Loucy (cell line): Measurements from ENCODE around the gene KATNAL1.

Experiments used
- H2AFZ ChIP-seq: fragments of 200-600 bp; sonication (generic); 2 replicates; pipeline ENCODE4 v1.6.0; 2016; ENCODE audit warnings: antibody characterized with exemption, mild to moderate bottlenecking, low read length, moderate library complexity
- H3F3A ChIP-seq: fragments of 200-600 bp; 2 replicates; pipeline ENCODE4 v1.6.0; 2016; ENCODE audit warnings: antibody characterized with exemption, low read depth, mild to moderate bottlenecking
- H3K27me3 ChIP-seq: fragments of 200-600 bp; sonication (generic); 2 replicates; pipeline ENCODE4 v1.6.1; 2014; ENCODE audit warnings: low read length, mild to moderate bottlenecking; ENCODE audit not compliant: insufficient read depth, poor library complexity, severe bottlenecking
- H3K36me3 ChIP-seq: fragments of 200-600 bp; sonication (generic); 2 replicates; pipeline ENCODE4 v1.6.1; 2016; ENCODE audit warnings: low read length; ENCODE audit not compliant: insufficient read depth
- H3K4me1 ChIP-seq: fragments of 200-600 bp; sonication (generic); 2 replicates; pipeline ENCODE4 v1.5.1; 2014; ENCODE audit warnings: low read length, mild to moderate bottlenecking; ENCODE audit not compliant: insufficient read depth, poor library complexity, severe bottlenecking
- H3K4me2 ChIP-seq: fragments of 200-600 bp; sonication (generic); 2 replicates; pipeline ENCODE4 v1.6.0; 2014; ENCODE audit warnings: antibody characterized with exemption, low read length, low read depth, mild to moderate bottlenecking; ENCODE audit not compliant: poor library complexity, severe bottlenecking
- H3K4me3 ChIP-seq: fragments of 200-600 bp; sonication (generic); 2 replicates; pipeline ENCODE4 v1.5.1; 2014; ENCODE audit warnings: low read length, mild to moderate bottlenecking, mixed read lengths; ENCODE audit not compliant: poor library complexity, severe bottlenecking
- H3K79me2 ChIP-seq: fragments of 200-600 bp; sonication (generic); 2 replicates; pipeline ENCODE4 v1.6.1; 2014; ENCODE audit warnings: low read length; ENCODE audit not compliant: insufficient read depth
- H3K9ac ChIP-seq: fragments of 200-600 bp; sonication (generic); 2 replicates; pipeline ENCODE4 v1.6.0; 2014; ENCODE audit warnings: mild to moderate bottlenecking, low read depth, low read length, moderate library complexity; ENCODE audit not compliant: poor library complexity, severe bottlenecking
- H3K9me2 ChIP-seq: fragments of 200-600 bp; sonication (generic); replicated peaks from 2 replicates; pipeline ENCODE4 v1.6.1; 2016; ENCODE audit warnings: low read depth, low read length, mixed read lengths
- H3K9me3 ChIP-seq: fragments of 200-600 bp; sonication (generic); 2 replicates; pipeline ENCODE4 v1.6.1; 2014; ENCODE audit warnings: mild to moderate bottlenecking, antibody characterized with exemption, low read length, low read depth; ENCODE audit not compliant: insufficient read depth
- H4K20me1 ChIP-seq: fragments of 200-600 bp; sonication (generic); 2 replicates; pipeline ENCODE4 v1.6.0; 2014; ENCODE audit warnings: antibody characterized with exemption, low read length, mild to moderate bottlenecking; ENCODE audit not compliant: insufficient read depth, poor library complexity, severe bottlenecking
- CTCF ChIP-seq: fragments of 200-600 bp; sonication (generic); conservative IDR thresholded peaks from 2 replicates; pipeline ENCODE4 v1.5.1; 2014; ENCODE audit warnings: mild to moderate bottlenecking, antibody characterized with exemption, low read length
- EZH2phosphoT487 ChIP-seq: fragments of 200-600 bp; IDR thresholded peaks from 2 replicates; pipeline ENCODE4 v1.6.1; 2018; ENCODE audit warnings: antibody characterized with exemption, mild to moderate bottlenecking, moderate library complexity, borderline replicate concordance

KATNAL1 gene

GRCh38 chr13:30164146-30164545 lies 143.2 kb downstream of the KATNAL1 start:
- Histone ChIP-seq H4K20me1 (no peaks in the 10 kb centered on the region), H3K9me3 (no peaks in the 10 kb centered on the region), H2AFZ (no peak overlapping the region), H3K4me2 (no peak overlapping the region), H3F3A (no peaks in the 10 kb centered on the region), H3K27me3 (no peaks in the 10 kb centered on the region), H3K9ac (no peak overlapping the region), H3K79me2 (no peaks in the 10 kb centered on the region), H3K36me3 (no peaks in the 10 kb centered on the region), H3K9me2 (no peaks in the 10 kb centered on the region), H3K4me3 (no peak overlapping the region), H3K4me1 (no peaks in the 10 kb centered on the region)
- TF ChIP-seq EZH2phosphoT487 (no peak), CTCF (no peak)

GRCh38 chr13:30163441-30163840 lies 143.9 kb downstream of the KATNAL1 start:
- no peak for TF ChIP-seq EZH2phosphoT487
- H3K9me2 ChIP-seq = no peaks in the 10 kb centered on the region
- no peak overlapping the region for H3K4me3 ChIP-seq
- H3K27me3 ChIP-seq = no peaks in the 10 kb centered on the region
- no peaks in the 10 kb centered on the region for H4K20me1 ChIP-seq
- H3K4me1 ChIP-seq = no peaks in the 10 kb centered on the region
- no peak overlapping the region for H3K9ac ChIP-seq
- no peak overlapping the region for H3K4me2 ChIP-seq
- no peak overlapping the region for H2AFZ ChIP-seq
- H3F3A ChIP-seq = no peaks in the 10 kb centered on the region
- H3K79me2 ChIP-seq = no peaks in the 10 kb centered on the region
- no peaks in the 10 kb centered on the region for H3K36me3 ChIP-seq
- no peaks in the 10 kb centered on the region for H3K9me3 ChIP-seq

- H2AFZ ChIP-seq = no peak overlapping the region
- TF ChIP-seq EZH2phosphoT487 (no peak), CTCF (no peak)
- no peak overlapping the region for H3K4me2 ChIP-seq
- H3K27me3 ChIP-seq = no peaks in the 10 kb centered on the region
- H3K9me3 ChIP-seq = no peaks in the 10 kb centered on the region
- H3K79me2 ChIP-seq = no peaks in the 10 kb centered on the region
- H3K9ac ChIP-seq = no peak overlapping the region
- H4K20me1 ChIP-seq = no peaks in the 10 kb centered on the region
- no peaks in the 10 kb centered on the region for H3F3A ChIP-seq
- H3K36me3 ChIP-seq = no peaks in the 10 kb centered on the region
- no peaks in the 10 kb centered on the region for H3K9me2 ChIP-seq
- no peak overlapping the region for H3K4me3 ChIP-seq
- H3K4me1 ChIP-seq = peaks cover 6% of the 10 kb centered on the region
Observed at GRCh38 chr13:30159446-30159839, 147.9 kb downstream of the KATNAL1 start.

- Histone ChIP-seq H3K9ac (no peak overlapping the region), H4K20me1 (no peaks in the 10 kb centered on the region), H3K9me2 (no peaks in the 10 kb centered on the region), H3K36me3 (no peaks in the 10 kb centered on the region), H3K4me3 (no peak overlapping the region), H3K4me2 (no peak overlapping the region), H3K9me3 (no peaks in the 10 kb centered on the region), H3K79me2 (no peaks in the 10 kb centered on the region), H2AFZ (no peak overlapping the region), H3F3A (no peaks in the 10 kb centered on the region), H3K4me1 (peaks cover 6% of the 10 kb centered on the region), H3K27me3 (no peaks in the 10 kb centered on the region)
- TF ChIP-seq EZH2phosphoT487 (no peak), CTCF (peak; percentile 54)
Observed at GRCh38 chr13:30158774-30159445, 148.4 kb downstream of the KATNAL1 start.
